ENCODE measurements around the gene ACVR1.

Gene ACVR1

GRCh38 chr2:157825885-157826284, 50.2 kb downstream of the ACVR1 start:
- no peak for DNase-seq

- DNase-seq, result no peak
Observed at GRCh38 chr2:157822993-157823392, 53.1 kb downstream of the ACVR1 start.

GRCh38 chr2:157822533-157822932, 53.6 kb downstream of the ACVR1 start:
- no peak for DNase-seq

GRCh38 chr2:157821519-157822131, 54.5 kb downstream of the ACVR1 start:
- DNase-seq, result no peak

- no peak for DNase-seq
Observed at GRCh38 chr2:157820193-157820592, 55.9 kb downstream of the ACVR1 start.

- no peak for DNase-seq
Observed at GRCh38 chr2:157819761-157820160, 56.4 kb downstream of the ACVR1 start.

- DNase-seq, result no peak
Observed at GRCh38 chr2:157818227-157818626, 57.9 kb downstream of the ACVR1 start.

- DNase-seq, result no peak
Observed at GRCh38 chr2:157815421-157815820, 60.7 kb downstream of the ACVR1 start.

- no peak for DNase-seq
Observed at GRCh38 chr2:157813467-157813866, 62.7 kb downstream of the ACVR1 start.

GRCh38 chr2:157810037-157810436, 66.1 kb downstream of the ACVR1 start:
- no peak for DNase-seq

GRCh38 chr2:157809212-157809611, 66.9 kb downstream of the ACVR1 start:
- no peak for DNase-seq

- DNase-seq, result no peak
Observed at GRCh38 chr2:157808421-157808820, 67.7 kb downstream of the ACVR1 start.

GRCh38 chr2:157806426-157807077, 69.6 kb downstream of the ACVR1 start:
- DNase-seq, result no peak

- DNase-seq, result no peak
Observed at GRCh38 chr2:157805519-157805918, 70.6 kb downstream of the ACVR1 start.

GRCh38 chr2:157804355-157804754, 71.8 kb downstream of the ACVR1 start:
- DNase-seq, result no peak

- no peak for DNase-seq
Observed at GRCh38 chr2:157803952-157804351, 72.2 kb downstream of the ACVR1 start.

- DNase-seq, result no peak
Observed at GRCh38 chr2:157803476-157803875, 72.7 kb downstream of the ACVR1 start.

- DNase-seq, result no peak
Observed at GRCh38 chr2:157800838-157801495, 75.2 kb downstream of the ACVR1 start.

GRCh38 chr2:157793053-157793612, 83.0 kb downstream of the ACVR1 start:
- no peak for DNase-seq

GRCh38 chr2:157792335-157793052, 83.6 kb downstream of the ACVR1 start:
- DNase-seq, result no peak

- DNase-seq, result no peak
Observed at GRCh38 chr2:157790780-157791179, 85.3 kb downstream of the ACVR1 start.

- DNase-seq, result no peak
Observed at GRCh38 chr2:157789933-157790511, 86.1 kb downstream of the ACVR1 start.

- no peak for DNase-seq
Observed at GRCh38 chr2:157789256-157789655, 86.9 kb downstream of the ACVR1 start.
